Fibroblast of the conjunctiva (primary cell): Measurements from ENCODE around the gene NXN.
A peak's percentile ranks its signal among the peaks of the same experiment; 100 is the strongest.
"Not testable (repeated sequence)": the region's sequence is repeated elsewhere in the genome, so short reads cannot be mapped to it uniquely, and the experiment has no call there.

Experiments
- DNase-seq: peaks from one replicate; pipeline ENCODE4 v3.0.0-alpha.2; 2010; ENCODE audit warnings: low read depth

NXN gene

DNA sequence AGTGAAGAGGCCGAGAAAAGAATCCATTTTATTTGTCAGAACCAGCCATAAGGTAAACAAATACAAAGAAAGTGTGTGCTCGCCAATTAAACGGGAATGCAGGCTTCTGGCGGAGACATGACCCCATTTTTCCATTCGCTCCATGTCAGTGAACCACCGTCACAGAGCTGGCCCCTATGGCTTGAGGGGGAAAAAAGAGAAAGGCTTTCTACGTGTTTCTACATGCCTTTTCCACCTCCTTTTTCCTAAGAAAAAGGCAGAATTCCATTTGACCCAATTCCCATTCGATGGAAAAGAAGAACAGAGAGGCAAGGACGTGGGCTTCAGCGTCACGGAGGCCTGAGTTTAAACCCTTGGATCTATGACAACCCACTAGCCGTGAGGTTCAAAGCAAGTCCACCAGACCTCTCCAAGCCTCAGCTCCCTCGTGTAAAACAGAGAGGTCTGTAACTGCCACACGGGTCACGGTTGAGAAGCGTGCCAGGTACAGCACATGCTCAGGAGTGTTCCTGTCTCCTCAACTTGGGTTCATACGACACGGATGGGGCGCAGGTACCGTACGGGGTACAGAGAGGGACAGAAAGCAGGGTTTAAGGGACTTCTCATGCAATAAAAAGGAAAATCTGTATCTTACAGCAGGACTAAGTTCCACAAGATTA, 91.9 kb downstream of the NXN start:
- DNase-seq: no peak

DNA sequence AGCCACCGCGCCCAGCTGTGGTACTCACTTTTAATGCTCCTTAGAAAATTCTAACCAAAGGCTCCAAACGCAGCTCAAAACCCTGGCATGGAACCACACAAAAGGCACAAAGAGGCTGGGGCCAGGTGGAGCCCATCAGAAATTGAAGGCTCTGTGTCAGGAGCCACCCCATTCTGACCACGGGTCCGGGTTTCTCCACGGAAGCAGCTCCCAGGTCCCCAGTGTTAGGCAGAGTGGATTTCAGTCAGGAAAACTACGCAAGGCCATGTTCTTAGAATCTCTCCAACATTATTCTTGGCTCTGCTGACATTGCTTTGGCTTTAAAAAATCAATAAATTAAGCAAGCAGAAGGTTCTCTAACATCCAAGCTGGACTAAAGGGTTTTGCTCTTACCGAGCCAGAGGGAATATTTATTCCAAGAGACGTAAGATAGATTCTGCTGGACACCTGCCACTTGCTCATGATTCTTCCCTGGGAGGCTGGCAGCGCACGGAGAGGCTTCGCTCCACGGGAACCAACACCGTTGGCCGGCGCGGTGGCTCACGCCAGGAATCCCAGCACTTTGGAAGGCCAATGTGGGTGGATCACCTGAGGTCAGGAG, 93.5 kb downstream of the NXN start:
- DNase-seq: peak; percentile 60

DNA sequence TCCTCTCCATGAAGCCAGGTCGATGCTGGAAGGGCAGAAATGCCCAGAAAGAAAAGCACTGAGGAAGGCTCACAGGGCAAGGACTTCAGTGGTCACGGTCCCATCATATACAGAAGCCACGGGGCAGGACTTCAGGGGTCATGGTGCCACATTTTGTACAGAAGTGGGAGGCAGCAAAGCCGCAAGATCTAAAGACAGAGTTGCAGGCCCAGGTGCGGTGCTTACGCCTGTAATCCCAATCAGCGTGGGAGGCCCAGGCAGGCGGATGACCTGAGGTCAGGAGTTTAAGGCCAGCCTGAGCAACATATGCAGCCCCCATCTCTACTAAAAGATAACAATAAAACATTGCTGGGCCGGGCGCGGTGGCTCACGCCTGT, 96.0 kb downstream of the NXN start:
- no peak for DNase-seq

DNA sequence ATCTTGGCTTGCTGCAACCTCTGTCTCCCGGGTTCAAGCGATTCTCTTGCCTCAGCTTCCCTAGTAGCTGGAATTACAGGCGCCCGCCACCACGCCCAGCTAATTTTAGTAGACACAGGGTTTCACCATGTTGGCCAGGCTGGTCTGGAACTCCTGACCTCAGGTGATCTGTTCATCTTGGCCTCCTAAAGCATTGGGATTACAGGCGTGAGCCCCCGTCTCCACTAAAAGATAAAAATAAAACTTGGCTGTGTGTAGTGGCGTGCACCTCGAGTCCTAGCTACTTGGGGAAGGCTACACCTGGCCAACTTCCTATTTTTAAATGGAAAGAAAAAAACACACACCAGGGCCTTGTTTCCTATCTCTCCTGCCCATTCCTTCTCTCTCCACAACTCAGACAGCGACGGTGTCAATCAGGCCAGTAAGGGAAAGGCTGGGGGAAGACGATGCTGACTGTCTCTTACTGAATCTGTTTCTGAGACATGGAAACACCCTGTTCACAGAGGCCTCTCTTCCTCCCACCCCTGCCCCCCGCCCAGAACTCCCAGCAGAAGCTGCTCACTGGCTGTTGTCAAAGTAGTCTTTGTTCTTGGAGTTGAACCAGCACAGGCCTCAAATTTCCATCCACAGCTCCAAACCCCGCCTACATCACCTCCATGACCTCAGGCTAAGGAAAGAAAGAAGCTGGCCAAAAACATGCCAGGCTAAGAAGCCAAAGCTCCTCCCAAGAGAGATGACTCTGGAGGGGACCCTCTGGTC, 96.6 kb downstream of the NXN start:
- peak; percentile 85 for DNase-seq

DNA sequence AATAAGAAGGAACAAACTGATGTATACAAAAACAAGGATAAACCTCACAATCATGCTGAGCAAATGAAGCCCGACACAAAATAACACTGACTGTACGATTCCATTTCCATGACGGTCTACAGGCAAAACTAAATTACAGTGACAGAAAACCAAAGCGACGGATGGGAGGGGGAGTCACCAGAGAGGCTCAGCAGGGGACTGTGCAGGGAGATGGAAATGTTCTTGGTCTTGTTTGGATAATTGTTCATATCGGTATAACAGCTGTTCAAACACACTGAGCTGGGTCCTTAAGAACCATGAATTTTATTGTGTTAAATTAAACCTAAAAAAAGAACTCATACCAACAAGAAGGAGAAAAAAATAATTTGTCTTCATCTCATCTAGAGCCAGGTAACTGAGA, 97.8 kb downstream of the NXN start:
- DNase-seq: no peak

DNA sequence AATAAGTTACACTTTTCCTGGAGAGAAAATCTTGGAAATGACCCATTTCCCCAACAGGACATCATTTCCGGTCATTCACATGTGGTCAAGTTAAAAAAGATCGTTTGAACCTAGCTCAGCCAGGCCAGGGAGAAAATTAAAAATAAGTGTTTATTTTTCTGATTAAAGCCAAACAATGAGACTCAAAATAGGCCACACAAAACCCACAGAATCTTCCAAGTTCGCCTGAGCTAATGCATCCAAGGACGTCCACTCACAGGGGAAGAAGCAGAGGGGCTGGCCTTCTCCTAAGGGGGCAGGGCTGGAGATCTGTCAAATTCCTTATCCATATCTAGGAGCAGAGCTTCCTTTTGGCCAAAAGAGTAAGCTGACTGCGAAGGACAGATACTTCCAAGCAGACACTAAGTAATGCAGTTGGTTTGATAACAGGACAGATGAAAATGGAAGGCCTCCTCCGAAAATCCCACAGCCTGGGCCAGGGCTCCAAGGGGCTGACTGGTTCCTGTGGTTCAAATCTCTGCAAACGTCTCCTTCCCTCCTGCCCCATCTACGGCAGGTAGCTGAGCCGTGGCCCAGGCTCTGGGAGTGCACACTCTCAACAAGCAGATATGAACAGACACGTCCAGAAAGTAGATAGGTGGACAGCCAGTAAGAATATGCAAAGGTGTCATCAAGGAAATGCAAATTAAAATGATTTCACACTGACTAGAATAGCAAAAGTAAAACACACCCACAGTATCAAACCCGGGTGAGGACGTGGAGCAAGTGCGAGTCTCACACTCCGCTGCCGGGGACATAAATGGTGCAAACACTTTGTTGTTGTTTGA, 98.9 kb downstream of the NXN start:
- no peak for DNase-seq

DNA sequence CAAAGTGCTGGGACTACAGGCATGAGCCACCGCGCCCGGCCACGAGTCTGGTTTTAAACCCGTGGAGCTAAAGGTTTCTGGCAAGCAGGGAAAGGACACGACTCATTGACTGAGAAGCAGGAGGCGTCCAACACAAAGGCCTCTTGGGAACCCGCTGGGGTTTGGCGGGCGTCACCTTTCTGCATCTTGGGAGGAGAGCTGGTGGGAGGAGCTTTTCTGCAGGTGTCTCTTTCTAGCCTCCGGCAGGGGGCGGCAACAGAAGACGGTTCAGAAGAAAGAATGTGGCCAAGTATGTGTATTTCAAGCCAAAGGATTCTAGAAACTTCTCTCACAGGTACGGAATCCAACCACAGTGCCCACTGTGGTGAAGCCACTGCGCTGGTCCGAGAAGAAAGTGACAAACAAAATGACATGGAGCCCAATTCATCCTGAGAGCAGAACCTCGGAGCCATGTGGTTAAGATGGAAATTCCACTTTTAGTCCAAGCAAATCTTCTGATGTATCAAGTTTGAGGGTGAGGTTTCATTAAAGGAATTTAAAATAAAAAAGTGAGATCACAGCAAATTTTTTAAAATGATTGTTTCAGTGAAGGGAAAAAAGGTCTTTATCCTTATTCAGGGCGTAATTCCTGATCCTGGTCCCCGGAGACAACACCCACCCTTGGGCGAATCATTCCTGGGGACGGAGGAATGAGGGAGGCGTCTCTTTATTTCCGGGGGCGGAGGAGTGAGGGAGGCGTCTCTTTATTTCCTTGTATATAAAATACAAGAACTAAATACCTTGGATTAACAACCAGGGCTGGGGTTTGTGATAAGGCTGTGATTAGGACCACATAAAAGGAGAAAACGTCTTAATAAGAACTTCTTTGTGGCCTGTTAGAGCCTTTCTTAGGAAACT, 99.8 kb downstream of the NXN start:
- DNase-seq: peak; percentile 63

DNA sequence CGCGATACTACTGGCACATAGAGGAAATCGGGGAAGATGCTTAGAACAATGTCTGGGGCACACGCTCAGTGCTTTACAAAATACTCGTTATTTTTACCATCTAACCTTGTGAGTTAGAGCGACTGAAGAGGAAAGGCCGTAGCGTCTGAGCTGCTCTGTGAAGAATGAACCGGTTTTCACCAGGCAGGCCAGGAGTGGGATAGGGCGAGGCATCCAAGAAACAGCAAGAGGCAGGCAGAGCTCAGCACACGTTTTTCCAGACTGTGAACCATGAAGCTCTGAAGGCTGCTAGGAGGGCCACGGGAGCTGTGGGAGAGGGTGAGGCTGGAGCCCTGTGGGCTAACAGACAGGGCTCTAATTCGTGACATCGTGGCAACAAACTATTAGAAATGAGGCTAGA, 101.9 kb downstream of the NXN start:
- no peak for DNase-seq

DNA sequence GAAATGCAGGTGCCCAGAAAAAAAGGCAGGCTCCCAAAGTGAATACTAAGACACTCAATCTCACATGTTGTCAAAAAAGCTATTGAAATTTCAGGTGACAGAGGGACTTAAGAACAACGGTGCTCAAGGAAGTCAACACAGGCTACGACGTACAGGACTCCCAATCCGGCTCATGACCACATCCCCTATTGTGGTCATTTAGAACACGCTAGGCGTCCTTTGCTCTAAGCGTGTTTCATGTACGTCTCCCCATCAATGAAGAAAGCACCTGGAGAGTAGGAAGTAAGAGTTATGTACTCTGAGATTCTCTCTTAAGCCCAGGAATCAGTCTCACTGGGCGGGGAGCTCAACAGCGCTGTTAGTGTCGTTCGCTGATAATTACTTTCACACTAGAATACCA, 103.3 kb downstream of the NXN start:
- DNase-seq: no peak

DNA sequence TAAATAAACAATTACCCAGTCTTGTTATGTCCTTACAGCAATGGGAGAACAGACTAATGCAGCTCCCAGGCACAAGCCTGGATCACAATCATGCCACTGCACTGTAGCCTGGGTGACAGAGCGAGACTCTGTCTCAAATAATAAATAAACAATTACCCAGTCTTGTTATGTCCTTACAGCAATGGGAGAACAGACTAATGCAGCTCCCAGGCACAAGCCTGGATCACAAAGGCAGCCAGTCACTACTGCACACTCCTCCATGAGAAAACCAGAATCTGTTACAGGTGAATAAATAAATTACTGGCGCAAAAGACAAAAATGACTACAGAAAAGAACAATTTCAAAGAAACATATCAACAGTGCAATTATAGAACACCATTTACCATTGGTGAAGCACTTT, 105.0 kb downstream of the NXN start:
- DNase-seq: not testable (repeated sequence)

DNA sequence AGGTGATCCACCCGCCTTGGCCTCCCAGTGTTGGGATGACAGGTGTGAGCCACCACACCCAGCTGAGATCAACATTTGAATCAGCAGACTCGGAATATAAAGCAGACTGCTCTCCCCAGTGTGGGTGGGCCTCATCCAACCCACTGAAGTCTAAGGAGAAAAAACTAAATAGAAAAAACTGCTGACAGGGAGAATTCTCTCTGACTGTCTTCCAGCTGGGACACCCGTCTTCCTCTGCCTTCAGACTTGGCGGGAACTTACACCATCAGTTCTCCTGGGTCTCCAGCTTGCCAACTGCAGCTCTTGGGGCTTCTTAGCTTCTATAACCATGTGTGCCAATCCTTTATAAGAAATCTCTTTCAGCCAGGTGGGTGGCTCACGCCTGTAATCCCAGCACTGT, 106.7 kb downstream of the NXN start:
- DNase-seq: no peak

DNA sequence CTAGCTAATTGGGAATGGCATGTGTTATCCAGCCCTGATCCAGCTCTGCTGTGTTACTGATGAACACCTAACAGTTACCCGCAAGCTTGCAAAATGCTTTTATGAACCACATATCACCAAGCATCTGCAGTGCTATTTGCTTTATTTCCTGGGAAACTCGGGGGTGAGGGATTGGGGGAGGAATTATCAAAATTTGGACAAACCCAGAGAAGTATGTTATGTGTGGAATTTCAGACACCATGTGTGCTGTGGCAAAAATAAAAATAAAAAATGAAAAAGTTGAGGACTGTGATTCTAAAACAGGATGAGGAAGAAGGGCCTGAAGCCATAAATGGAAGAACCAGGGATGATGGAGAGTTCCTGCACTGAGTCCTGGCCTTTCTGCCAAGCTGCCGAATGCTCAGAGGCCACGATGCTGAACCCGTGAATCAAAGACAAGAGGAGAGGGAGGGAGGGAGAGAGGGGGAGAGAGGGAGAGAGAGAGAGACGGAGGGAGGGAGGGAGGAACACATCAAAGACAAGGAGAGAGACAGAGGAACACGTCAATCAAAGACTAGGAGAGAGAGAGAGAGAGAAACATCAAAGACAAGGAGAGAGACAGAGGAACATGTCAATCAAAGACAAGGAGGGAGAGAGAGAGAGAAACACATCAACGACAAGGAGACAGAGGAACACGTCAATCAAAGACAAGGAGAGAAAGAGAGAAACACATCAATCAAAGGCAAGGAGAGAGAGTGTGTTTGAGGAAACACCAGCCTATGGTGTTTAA, 107.6 kb downstream of the NXN start:
- DNase-seq: no peak

DNA sequence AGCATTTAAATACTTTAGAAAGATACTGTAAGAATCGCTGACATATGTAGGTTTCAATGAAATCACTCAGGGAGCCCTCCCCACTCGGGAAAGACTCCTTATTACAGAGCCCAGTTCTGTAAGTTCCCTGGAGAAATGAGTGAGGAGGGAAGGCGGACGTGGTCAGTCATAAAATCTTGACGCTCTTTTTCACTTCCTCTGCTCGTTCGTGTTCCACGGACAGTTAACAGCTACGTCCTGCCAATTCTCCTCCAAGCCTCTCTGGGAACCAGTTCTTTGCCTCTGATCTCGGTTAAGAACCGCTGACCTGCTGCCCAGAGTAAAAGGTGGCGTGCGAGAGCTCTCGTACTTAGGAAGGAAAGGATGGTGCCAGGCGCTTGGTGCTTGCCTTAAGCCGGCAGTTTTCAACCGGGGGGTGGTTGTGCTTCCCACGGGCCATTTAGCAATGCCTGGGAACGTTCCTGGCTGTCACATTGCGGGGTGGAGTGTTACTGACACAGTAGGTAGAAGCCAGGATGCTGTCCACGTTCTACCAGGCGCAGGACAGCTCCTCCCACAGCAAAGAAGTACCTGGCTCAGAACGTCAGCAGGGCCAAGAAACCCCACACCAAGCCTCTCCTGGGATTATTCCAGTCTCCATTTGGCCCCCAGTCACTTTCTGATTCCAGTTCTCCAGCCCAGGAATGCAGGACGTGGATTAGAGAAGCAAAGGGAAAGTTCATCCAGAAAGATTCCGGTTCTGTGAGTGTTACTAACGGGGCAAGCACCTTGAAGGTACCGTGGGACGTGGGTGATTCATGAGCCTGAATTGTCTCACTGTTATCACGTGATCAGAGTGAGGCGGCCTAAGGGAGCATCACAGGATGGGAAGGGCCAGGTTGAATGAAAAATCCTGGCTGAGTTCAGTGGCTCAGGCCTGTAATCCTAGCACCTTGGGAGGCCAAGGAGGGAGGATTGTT, 109.7 kb downstream of the NXN start:
- DNase-seq: no peak

DNA sequence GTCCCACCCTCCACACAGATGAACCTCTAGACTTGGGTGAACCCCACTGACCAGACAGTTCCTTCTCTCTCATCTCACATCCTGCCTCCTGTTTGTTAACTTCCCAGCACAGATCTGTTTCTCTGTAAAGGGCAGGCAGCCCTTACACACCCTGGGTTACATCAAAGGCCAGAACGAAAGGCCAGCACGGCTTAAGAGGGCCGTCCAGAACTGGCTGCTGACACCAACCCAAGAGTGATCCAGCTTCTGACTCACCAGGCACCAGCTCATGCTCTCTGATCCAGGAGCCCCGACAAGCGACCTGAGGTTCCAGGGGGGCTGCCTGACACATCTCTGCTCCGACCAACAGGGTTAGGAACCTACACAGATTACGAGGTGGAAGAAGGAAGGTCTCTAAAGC, 110.5 kb downstream of the NXN start:
- peak; percentile 71 for DNase-seq

DNA sequence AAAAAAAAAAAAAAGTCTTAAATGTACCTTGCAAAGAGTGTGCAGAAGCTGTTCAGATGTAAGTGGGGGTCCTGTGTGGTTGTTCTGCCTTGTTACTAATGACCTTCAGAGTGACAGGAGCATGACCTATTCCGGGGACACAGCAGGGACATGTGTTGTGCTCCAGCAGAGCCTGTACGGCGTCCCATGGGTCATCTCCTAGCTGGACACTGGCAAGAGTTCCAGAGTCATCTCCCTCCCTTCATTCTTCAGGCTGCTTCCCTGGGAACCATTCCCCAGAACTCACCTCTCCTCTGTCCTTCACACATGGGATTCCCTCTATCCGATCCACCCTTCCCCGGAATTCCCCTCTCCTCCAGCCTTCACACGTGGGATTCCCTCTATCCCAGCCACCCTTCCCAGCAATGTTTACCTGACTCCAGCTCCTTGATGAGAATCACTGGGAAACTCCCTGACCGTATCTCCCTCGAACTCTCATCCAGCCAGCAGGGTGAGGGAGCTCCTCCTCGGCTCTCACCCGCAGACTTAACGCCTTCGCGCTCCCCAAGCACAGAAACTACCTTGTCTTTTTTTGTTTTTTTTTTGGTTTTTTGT, 111.6 kb downstream of the NXN start:
- no peak for DNase-seq

DNA sequence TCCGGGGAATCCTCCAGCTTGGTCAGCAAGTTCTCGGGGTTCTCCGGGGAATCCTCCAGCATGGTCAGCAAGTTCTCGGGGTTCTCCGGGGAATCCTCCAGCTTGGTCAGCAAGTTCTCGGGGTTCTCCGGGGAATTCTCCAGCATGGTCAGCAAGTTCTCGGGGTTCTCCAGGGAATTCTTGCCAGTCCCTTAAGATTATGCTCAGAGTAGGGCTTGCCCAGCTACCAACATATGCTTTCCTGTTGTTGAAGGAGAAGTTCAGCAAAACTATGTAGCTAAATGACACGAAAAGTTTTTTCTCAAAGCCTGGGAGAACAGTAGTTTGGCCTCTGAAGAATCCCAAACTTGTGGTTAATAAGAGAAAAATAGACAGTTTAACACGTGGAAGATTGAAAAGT, 112.3 kb downstream of the NXN start:
- DNase-seq: not testable (repeated sequence)

DNA sequence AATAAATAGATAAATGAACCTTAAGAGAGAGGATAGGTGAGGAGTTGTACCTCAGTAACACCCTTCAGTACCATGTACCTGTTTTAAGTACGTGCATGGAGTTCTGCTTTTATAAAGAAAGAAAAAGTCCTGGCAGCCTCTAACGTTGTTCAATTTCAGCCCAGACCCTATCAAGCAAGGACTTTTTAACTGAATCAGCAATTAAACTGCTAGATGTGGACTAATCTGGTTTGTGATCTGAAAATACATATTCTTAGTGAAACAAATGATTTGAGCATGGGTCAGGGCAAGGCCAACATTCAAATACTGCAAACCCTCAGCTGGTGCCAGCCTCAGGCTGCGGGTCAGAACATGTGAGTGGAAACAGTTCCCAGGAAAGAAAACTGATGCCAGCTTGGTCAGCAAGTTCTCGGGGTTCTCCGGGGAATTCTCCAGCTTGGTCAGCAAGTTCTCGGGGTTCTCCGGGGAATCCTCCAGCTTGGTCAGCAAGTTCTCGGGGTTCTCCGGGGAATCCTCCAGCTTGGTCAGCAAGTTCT, 112.9 kb downstream of the NXN start:
- DNase-seq: no peak

DNA sequence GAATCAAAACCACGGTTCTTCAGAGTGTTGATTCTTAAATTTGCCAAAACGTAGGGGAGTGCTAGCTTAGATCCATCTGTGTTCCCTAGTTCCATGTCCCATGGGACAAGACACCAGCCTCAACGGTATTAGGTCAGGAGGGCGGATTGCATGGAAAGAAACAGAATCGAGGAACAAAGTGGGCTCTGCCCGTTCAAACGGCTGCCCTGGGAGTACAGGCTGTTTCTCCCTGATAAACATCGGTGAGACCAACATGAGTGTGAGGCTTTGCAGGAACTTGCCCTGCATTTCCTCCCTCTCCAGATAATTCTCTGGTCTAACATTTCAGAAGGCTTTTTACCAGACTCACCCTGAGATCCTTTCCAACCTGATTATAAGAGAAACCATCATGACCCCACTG, 115.3 kb downstream of the NXN start:
- DNase-seq: no peak

DNA sequence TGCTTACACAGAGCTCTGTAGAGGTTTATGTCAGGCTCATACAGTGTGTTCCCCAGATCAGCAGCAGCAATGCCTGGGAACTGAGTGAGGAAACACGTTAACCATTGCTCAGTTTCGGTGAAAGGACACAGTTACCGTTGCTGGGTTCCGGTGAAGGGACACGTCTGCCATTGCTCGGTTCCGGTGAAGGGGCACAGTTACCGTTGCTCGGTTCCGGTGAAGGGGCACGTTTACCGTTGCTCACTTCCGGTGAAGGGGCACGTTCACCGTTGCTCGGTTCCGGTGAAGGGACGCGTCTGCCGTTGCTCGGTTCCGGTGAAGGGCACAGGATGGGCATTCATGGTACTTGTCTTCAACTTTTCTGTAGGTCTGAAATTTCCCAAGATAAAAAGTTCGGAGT, 115.7 kb downstream of the NXN start:
- DNase-seq: no peak
